HG03565 (cell line): ENCODE results near the gene GRM8.
"Not testable (repeated sequence)": the region's sequence is repeated elsewhere in the genome, so short reads cannot be mapped to it uniquely, and the experiment has no call there.

Experiments used
- ATAC-seq: cut with Tn5 transposase; IDR thresholded peaks from one replicate; pipeline ENCODE4 v1.9.1; 2021; ENCODE audit warnings: mild to moderate bottlenecking, moderate library complexity; ENCODE audit not compliant: unreplicated experiment

The GRM8 gene

GRCh38 chr7:126685596-126685995 is 567.1 kb downstream of the GRM8 start:
- no peak for ATAC-seq

GRCh38 chr7:126685018-126685573 is 567.6 kb downstream of the GRM8 start:
- ATAC-seq: no peak

DNA sequence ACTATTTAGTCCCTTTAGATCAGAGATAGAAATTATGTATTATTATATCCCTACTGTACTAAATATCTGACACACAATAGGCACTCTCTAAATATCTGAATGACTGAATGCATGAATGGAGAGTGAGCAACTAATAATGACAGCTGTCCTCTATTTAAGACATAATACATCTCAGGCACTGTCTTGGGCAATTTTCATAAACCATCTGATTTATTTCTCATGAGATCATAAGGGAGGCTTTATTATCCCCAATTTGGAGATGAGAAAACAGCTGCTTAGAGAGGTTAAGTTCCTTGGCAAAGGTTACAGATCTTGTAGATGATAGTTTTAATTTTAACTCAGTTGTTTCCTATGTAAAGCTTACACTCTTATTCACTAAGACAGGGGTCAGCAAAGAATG is 570.6 kb downstream of the GRM8 start:
- ATAC-seq: no peak

DNA sequence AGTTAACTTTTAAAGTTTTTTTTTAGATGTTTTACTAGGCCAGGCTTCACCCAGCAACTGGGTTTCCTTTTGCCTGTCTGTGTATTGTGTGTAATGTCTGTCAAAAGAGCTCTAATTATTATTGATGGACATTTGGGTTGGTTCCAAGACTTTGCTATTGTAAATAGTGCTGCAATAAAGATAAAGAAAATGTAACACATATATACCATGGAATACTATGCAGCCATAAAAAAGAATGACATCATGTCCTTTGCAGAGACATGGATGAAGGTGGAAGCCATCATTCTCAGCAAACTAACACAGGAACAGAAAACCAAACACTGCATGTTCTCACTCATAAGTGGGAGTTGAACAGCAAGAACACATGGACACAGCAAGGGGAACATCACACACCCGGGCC is 584.0 kb downstream of the GRM8 start:
- not testable (repeated sequence) for ATAC-seq

DNA sequence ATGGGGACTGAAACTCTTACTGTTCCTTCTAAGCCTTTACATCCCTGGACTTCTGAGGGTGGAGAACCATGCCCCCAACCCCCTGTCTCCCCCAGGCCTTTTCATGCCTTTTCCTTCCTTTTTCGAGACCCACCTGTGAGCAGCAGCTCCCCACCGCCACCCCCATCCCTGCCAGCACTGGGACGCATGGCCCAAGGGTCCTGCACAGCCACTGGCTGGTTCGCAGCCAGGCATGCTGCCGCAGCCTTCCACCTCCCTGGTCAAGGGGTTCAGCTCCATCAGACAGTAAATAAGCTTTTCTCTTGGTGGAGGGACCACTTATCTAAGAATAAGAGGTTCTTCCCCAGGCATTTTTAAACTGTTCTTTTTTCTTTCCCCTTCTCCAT is 584.4 kb downstream of the GRM8 start:
- ATAC-seq: no peak

DNA sequence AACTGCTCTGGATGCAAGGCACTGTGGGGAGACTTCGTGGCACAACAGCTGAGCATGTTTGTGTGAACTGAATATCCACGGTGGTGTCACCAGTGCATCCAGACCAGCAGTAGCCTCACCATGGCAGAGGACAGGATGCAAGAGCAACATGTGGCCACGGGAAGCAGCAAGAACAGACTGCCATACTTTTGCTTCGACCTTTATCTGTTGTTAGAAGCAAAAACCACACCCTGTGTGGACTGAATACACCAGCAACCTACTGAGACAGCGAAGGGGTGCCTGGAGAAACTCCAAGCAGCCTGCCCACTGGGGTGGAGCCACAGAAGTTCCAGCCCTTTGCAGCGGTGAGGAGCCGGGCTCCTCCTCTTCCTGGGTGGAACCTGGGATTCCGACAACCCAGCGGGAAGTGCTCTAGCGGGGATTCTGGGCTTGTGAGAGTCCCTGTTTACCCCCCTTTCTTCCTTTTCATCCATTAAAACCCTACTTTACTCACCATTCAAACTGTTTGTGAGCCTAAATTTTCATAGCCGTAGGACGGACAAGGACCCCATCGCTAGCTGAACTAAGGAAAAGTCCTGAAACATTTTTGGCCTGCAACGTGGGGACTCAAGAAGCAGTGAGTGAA is 584.9 kb downstream of the GRM8 start:
- ATAC-seq: no peak

DNA sequence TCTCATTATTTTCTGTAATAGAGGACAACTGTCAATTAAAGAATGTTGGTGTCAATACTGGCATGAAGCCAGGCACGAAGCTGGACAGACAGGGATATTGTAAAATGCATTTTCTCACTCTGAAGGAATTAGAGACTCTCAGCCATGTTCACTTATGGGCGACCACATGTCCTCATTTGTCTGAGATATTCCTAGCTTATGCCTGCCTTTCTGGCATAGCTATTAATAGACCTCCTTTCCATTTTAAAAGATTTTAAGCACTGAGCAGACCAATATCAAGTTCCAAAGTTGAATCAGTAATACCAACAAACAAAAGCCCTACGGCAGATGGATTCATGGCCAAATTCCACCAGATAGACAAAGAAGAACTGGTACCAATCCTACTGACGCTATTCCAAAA is 589.9 kb downstream of the GRM8 start:
- ATAC-seq: no peak

DNA sequence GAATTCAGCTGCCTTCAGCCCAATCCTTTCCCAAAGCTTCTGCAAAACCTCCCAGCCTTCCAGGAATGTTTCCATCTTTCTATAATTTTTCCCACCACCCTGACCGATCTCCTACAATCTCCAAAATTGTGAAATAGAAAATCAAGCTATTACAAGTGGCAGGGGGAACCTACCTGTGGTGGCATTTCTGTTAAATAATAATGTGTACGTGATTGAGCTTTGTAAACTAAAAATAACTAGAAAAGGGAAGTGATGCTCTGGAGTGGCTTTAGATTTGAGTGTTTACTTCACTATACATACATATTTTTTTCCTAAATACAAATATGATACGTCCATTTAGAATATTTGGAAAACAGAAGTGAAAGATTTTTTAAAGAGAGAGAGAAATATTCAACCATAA is 593.6 kb downstream of the GRM8 start:
- peak; percentile 68 for ATAC-seq

DNA sequence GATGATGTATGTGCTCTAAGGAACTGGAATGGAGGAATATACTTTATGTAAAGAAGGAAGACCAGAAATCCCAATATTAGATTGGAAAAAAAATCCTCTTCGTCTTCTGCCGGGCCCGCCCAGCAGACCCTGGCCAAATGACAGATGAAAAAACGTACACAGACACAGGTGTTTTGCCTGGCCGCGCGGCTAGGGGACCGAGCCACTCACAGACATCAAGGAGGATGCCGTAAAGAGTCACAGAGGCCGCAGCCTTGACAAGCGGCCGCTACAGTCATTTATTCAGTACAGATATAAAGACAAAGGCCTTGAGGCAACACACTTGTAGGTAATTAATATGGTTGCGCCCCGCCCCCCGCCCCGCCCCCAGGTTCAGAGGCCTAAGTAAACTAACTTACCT is 594.1 kb downstream of the GRM8 start:
- no peak for ATAC-seq

DNA sequence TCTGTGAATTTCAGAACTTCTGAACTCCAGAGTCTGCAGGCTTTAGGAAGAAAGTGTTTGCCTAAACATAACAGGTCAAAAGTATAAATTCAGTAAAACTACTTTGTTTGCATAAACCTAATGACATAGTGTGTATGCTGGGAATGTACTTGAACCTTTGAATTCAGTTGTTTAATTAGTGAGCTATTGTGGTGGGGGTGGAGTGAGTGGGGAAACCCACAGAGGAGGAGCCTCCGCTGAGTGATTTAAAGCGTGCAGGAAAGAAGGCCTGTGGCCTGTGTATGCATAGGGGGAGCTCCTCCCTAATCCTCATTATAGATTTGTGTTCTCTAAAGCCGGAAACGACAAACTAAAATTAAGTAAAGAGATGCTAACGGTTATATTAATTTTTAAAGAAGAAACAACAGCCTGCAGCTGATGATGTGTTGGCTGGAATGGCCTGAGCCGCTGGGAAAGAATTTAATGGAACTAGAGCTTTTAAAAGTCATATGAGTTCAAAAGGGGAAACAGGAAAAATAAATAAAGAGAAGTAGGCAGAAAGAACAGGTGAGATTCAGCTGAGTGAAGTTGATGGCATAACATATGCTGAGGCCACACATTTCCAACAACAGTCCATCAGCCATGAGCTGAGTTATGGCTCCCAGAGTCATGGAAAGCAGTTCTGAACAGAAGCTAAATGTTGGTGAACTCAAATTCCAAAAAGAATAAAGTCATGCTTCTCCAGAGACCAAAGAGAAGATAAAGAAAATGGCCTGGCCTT is 595.0 kb downstream of the GRM8 start:
- peak; percentile 88 for ATAC-seq

DNA sequence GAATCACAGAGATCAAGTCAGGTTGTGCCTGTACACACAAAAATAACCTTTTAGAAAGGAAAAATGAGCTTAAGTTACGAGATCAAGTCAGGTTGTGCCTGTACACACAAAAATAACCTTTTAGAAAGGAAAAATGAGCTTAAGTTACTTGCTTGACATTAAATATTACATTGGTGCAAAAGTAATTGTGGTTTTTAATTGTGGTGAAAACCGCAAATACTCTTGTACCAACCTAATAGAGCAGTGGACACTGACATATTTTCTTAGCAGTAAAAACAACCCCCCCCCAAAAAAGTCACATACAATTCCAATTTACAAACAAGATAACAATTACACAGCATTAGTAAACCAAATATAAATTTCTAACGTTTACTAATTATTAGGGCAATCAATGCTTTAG is 595.6 kb downstream of the GRM8 start:
- ATAC-seq: no peak

- ATAC-seq: no peak
These were observed 596.6 kb downstream of the GRM8 start for GRCh38 chr7:126656165-126656564.

DNA sequence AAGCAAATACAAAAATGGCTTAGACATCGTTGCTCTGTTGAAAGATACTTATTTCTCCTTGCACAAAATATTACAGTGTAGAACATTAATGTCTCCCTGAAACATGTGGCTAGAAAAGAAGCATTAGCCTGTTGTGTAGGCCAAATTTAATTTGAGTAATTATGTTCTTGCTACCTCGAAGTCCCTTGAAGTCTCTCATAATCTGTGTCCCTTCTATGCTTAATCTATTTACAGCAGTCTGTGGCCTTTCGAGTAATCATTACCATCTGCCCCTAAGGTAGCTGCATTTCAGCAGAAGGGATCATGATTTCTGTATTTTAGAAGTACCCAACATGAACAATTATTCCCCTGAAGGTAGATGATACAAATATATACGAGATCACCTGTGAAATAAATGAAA is 615.2 kb downstream of the GRM8 start:
- ATAC-seq: no peak

DNA sequence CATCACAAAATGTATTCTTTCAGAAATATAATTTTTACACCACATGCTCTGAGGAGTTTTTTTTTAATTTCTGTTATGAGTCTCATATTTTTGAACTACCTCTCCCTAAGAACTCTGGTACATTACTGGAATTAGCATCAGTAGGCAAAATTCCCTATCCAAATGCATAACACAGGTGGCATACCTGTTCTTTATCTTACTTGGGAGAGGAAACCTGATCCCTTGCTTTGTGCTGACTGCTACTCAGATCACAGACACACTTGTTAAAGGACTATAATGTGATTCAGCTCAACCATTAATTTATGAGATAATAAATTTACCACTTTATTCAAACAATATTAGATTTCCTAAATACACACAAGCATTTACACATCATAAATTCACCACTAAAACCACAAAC is 617.2 kb downstream of the GRM8 start:
- no peak for ATAC-seq

- no peak for ATAC-seq
These were observed 644.4 kb downstream of the GRM8 start for GRCh38 chr7:126608339-126608776.

DNA sequence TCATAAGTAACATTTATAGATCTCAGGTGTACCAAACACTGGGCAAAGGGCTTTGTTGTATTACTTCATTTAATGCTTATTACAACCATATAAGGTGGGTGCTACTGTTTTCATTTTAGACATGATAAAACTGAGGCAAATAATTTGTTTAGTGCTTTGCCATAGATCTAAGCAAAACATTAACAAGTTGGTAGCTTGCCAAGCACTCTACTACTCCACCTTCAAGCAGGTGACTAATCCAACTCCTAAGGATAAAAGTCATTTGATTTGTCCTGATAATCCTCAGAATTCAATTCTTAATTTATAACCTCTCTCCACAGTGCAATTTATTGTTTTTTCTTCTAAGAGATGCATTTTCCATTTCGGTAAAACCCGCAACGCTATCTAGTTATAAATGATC is 646.4 kb downstream of the GRM8 start:
- no peak for ATAC-seq

DNA sequence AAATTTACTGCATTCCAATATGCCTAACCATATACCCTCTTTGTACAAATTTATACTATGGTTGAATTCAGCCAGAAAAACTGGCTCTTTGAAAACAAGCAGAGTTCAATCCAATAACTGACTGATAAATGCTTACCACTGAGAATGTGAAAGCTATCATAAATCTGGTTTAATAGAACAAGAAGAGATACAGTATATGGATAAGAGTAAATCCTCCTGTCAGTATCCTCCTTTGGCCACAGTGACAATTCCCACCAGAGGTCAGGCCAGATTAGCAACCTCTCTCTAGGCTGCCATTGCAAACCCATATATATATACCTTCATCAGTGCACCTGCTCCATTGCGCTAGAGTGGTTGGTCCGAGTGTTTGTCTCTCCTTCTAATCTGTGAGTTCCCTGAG is 647.2 kb downstream of the GRM8 start:
- ATAC-seq: no peak

DNA sequence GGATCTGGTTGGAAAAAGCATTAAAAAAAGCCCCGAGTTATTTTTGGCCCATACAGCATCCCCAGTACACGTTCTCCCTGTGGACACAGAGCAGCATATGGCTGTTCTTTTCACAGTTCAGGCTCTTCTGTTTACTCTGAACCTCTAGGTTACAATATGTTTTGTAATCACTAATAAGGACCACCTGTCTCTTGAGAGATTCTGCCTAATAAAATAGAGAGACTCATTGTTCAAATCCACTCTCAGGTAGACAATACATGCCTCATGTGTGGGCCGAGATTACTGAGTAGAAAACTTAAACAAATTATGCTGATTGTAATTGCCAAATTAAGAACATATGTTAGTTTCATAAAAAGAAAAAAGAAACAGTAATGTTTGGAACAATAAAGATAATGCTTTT is 647.7 kb downstream of the GRM8 start:
- ATAC-seq: no peak

DNA sequence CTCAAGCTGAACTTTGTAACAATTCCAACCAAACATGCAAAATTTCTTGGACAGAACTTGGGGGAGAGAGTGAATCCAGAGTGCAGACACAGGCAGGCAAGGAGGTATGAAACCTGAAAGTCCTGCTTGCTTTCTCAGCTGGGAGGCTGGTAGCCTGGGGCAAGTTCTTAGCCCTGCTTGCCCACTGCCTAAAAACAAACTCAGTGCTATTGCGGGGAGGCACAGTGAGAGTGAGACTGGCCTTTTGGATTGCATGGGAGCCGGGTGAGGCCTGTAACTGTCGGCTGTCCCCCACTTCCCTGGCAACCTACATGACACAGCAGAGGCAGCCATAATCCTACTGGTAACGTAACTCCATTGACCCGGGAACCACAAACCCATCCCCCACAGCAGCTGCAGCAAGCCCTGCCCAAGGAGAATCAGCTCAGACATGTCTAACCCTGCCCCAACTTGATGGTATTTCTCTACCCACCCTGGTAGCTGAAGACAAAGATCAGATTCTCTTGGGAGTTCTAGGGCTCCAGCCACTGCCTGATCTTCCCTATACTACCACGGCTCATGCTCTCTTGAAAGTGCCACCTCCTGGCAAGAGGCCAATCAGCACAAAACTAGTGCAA is 663.6 kb downstream of the GRM8 start:
- ATAC-seq: no peak

GRCh38 chr7:126578338-126578737 is 674.4 kb downstream of the GRM8 start:
- no peak for ATAC-seq

DNA sequence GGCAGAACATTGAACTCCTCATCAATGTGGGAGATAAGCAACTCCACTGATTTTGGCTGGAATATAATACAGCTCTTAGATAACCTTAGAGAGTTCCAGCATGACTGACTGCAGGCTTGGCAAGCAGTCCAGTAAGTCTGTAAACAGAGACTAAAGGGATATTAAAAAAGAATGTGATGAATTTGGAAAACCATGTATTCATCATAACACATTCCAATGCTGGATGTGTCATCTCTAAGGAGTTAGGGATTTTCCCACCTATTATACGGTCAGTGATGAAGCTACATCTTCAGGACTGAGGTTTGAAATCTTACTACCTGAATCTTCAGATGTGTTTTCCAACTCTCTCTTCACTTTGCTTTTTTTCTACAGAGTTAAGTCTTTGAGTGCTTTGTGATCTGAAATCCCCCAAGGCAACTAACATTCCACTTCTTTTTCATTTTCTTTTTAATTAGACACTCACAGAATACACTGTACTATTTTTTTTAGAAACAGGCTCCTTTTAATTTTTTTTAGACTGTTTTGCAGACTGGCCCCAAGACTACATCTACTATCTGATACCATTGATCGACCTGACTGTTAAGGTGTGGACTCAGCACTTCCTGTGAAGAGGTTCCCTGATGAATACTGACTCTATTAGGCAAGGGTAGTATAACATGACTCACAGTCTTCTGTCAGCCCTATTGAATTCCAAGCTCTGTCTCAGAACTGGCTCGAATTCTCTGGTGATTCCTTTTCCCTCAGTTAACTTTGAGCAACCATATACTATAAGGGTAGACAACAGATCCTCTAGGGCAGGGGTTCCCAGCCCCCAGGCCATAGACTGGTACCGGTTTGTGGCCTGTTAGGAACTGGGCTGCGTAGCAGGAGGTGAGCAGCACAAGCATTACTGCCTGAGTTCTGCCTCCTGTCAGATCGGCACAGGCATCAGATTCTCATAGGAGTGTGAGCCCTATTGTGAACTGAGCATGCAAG is 678.2 kb downstream of the GRM8 start:
- no peak for ATAC-seq
